Daoy (cell line): ENCODE measurements around the gene CCND2. TPM values are rescaled to one million over a fixed set of nuclear protein-coding genes. Genes with fewer than 3 reads are reported as not detected.

Experiments used
- total RNA-seq: library from RNA; depleted of rRNA; stranded (reverse); fragments of >200 nt; shearing (Covaris generic); gene quantifications from 2 replicates; pipeline ENCODE4 v1.2.3, GENCODE V29; 2014; rRNA removed

Gene CCND2
- total RNA-seq, 1 experiment from 2014 or later = 44.1 TPM

Other genes starting within 250 kb of the CCND2 start
- gene TIGAR, start 47.5 kb downstream of the CCND2 start, total RNA-seq = 9.7 and 15.8 TPM in 2 replicates
- gene FGF23, start 106.0 kb downstream of the CCND2 start, total RNA-seq = not detected in 2 replicates
- not detected in 2 replicates for gene FGF6, start 172.1 kb downstream of the CCND2 start, total RNA-seq